HG03175 (cell line): ENCODE results near the gene AOX1.
"Not testable (repeated sequence)": the region's sequence is repeated elsewhere in the genome, so short reads cannot be mapped to it uniquely, and the experiment has no call there.

Experiments
- ATAC-seq: cut with Tn5 transposase; IDR thresholded peaks from one replicate; pipeline ENCODE4 v1.9.1; 2021; ENCODE audit warnings: mild to moderate bottlenecking, moderate library complexity; ENCODE audit not compliant: unreplicated experiment

AOX1 gene

DNA sequence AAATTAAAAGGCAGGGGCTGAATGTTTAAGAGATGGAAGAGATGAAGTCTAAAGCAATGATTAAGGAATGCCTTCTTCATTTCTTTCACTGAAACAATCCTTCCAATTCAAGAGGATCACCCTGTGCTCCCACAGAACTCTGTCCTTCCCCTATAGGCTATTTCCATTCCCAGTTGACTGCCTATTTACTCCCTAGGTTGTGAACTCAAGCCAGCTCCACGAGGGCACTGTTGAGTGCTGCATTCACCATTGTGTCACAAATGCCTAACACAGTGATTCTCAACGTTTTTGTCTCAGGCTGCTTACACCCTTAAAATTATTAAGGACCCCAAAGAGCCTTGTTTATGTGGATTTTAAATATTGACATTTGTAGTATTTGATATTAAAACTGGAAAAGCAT lies 112.4 kb downstream of the AOX1 start:
- ATAC-seq: no peak

DNA sequence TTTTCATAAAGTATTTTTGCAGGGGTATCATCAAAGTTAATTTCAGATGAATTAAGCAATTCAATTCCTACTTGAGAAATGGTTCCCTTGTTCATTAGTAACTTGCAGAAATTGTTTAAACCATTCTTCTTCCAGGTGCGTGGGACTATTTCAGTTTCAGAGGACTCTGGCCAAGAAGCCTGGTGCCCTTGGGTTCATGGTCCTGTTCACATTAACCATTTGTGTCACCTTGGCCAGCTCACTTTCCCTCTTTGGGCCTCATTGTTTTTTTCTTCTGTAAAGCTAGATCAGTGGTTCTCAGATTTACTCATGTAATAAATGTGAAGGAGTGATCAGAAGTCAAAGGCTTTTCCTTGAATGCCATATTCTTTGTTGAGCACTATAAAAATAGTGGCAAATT lies 113.5 kb downstream of the AOX1 start:
- ATAC-seq: no peak

DNA sequence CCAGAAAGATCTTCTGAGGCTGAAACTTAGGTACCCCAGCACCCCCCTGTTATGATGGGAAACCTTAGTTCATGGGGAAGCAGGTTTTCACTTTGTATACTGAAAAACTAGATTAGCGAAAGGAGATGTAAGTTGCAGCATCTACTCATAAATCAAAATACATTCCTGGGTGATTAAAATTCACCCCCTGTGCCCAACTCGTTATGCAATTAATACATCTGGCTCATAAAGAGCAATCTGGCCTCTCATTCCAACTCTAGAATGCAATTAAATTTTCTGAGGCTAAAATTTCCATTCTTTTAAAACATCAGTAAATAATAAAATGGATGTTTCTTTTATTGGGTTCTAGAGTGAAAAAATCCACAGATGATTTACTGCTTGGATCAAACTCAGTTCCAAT lies 115.0 kb downstream of the AOX1 start:
- ATAC-seq: no peak

DNA sequence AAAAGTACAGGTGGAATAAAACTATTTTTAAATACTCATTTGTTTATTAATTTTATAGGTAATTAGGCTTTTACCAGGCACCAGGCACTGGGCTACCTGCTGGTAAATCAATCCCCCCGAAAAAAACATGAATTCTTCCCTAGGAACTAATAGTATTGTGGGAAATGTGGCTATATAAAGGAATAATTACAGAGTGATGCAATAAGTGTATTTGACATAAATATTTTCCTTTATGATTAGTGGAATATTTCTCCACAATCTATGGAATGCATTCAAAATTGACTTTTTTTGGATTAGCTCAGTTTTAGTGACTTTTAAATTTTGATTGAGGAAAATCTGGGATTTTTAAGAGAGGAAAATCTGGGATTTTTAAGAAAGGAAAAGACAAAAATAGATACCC lies 116.2 kb downstream of the AOX1 start:
- ATAC-seq: no peak

DNA sequence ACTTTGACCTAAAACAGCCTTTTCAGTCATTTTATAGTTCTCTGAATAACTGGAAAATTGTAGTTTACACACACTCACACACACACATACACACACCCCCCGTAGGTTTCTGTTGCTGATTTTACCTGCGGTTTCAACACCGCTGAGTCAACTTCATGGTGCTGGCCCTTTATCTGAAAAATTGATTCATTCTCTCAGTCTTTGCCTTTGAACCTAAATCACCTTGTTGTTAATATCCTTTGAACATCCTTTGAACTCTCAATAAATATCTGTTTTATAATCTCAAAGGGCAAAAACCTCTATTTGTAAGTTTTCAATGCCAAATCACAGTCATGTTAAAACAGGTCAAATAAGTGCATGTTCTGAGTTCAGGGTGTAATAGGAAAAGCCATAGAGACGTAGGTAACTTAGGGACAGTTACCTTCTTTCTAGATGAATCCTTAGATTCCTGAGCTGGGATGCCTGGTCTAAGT lies 116.9 kb downstream of the AOX1 start:
- ATAC-seq: no peak

DNA sequence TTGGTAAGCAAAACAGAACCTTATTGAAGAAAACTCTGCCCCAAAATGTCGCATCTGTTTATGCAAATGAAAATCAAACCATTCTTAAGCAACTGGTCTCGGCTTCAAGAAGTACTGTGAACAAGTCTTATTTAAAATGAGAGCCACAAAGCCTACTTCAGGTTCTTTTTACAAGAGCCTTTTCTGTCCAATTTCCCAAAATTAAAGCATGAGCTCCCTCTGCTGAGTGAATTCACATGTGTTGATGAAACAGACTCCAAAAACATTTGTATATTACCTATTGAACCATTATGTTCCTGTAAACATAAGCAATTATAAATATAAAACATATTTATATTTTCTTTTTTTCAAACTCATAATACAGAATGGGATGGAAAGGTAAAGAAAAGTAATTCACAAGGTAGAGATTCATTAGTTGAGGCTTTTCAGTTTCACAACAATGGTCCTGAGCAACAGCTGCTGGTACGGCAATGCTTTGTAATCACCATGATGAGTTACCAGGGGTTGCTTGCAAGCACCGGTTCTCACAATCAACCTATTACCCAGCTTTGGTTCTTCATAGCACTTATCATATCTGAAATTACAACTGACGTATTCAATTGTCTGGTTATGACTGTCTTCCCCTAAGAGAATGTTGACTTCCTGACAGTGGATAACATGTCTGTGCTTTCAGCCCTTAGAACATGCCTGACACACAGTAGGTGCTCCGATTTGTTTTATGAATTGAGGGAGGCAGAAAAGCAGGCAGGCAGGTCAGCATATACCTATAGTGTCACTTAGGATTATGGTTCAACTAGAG lies 117.5 kb downstream of the AOX1 start:
- ATAC-seq: no peak

DNA sequence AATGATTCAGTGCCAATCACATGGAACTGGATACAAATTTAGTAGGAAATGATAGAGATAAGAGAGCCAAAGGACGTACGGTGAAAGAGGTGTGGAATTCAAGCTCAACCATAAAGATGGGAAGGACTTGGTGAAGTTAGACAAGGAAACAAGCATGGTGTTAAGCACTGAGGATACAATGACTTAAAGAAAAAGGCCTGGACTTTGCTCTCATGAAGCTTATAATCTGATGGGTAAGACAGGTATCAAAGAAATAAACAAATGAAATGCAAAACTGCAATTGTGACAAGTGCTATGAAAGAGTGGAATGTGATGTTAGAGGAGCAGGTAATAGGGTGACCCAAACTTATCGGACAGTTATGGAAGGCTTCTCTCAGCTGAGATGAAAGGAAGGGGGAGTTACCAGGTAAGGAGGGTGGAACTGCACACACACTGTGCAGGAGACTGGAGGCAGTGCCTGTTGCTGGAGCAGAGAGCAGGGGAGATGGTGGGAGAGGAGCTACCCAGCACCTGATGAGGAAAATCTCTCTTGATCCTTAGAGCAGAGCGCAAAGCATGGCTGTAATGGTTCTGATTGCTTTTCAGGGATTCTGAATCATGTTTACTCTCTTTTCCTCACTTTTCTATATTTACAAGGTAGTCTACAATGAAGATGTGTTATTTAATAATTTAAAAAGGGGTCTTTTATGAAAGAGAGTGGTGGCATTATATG lies 118.3 kb downstream of the AOX1 start:
- ATAC-seq: no peak

DNA sequence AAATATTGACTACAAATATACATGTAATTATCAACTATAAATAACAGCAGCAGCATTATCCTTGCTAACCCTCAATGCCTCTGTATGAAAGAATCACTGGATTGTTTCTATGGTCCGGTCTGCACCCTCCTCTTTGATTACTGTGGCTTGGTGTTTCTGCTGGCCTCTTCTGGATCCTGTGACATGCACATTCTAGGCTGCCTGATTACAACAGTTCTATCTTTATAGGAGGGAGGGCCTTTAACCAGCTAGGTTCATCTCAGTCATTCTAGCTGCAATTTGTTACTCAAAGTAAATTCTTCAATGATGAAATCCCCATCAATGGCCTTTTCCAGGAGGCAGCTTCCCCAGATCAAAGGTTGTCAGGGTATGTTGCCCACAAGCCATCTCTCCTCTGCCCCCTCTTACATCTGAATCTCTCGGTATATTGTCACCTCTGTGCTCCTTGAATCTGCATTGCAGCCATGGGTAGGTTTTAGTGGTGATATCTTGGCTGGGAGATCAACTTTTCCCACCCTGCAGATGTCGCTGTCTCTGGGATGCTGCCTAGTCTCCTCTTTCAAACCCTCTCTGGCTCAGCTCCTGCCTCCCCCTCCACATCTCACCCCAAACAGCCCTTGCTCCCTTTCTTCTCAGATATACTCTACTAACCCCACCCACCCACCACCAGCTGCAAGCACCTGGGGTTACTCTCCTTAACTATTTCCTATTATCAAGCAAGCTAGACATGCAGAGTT lies 119.7 kb downstream of the AOX1 start:
- ATAC-seq: no peak

DNA sequence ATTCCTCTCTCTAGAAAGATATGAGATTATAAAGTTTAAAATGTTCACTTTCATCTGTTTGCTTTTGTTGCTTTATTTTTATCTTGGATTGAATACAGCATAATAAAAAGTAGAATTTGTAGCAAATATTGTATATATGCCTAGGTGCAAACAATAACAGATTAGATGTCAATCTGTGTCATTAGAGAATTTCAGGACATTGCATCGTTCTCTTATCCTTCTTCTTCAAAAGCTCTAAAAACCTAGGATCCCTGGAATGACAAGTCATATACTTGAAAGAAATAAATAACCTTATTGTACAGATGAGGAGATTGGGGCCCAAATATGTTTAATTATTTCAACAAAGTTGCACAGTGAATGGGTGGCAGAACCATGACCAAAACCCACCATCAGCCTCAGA lies 123.1 kb downstream of the AOX1 start:
- ATAC-seq: no peak

DNA sequence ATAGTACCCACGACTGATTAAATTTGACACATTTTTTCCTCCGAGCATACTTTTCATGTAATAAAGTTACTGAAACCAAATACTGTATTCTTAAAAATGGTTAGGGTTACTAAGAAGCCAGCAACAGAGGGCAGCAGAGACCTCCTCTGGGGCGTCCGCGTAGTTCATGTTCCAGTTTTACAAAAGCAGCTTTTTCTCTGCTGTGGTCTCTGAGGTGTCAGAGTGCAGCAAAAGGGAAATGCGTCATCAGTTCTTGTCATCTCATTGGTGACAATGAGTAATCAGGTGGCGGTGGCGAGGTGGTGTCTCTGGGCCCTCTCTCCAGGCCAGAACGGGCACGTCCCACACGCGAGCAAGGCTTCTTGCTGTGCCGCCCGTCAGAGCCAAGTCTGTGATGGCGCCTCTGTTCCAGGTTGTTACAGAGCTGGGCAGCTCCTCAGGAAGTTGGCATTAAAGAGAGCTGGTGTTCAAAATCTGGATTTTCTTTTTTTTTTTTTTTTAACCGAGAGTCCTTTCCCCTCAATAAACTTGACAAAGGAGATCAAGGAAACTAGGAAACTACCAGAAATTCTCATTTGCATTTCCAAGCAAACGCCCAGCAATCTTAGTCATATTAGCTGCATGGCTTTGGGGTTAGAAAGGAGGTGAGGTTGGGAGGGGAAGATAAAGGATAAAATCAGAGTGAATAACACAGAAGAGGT lies 127.3 kb downstream of the AOX1 start:
- ATAC-seq: peak; percentile 100

DNA sequence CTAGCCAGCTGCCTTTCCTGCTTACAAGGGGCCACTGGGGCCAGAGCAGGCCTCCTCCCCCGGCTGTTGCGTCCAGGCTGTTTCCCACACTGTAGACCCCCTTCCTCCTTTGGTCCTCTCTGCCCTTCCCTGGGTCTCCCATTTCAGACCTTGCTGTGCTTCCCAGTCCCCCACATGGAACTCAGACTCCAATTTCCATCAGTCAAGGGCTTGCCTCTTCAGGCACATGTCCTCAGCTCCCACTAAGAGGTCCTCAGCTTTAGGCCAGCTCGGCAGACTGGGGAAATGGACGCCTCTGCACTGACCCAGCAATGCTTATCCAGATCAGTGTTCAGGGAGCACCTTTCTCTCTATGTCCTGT lies 127.9 kb downstream of the AOX1 start:
- no peak for ATAC-seq

DNA sequence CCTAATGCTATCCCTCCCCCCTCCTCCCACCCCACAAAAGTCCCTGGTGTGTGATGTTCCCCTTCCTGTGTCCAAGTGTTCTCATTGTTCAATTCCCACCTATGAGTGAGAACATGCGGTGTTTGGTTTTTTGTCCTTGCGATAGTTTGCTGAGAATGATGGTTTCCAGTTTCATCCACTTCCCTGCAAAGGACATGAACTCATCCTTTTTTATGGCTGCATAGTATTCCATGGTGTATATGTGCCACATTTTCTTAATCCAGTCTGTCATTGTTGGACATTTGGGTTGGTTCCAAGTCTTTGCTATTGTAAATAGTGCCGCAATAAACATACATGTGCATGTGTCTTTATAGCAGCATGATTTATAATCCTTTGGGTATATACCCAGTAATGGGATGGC lies 129.2 kb downstream of the AOX1 start:
- ATAC-seq: not testable (repeated sequence)

DNA sequence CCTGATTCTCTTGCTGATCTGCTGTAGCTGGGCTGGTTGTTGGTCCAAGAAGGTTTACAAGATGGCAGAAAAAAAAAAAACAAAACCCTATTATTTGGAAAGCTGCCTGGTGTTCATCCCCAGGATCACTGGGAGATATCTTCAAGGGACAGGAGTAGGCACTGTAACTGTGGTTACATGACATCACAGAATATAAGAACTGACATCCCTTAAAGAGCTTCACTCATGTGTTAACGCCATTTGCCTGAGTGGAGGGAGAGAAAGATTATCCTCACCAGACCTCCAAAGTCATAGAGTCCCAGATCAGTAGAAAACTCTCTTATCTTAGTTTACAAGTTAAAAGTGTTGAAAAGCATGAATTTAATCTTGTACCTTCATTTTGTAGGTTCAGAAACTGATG lies 130.6 kb downstream of the AOX1 start:
- no peak for ATAC-seq
